Neuronal stem cell (in vitro differentiated cells): ENCODE data around the gene NUDT1.
A peak's percentile ranks its signal among the peaks of the same experiment; 100 is the strongest.

ENCODE experiments used
- DNase-seq: peaks from one replicate; pipeline ENCODE4 v3.0.0-alpha.2; 2013; ENCODE audit warnings: low spot score
- H2AFZ ChIP-seq: one replicate; pipeline ENCODE4 v1.6.1; 2013; ENCODE audit warnings: mild to moderate bottlenecking, low read length, inconsistent platforms
- H2AK5ac ChIP-seq: 2 replicates; pipeline ENCODE4 v1.6.1; 2013; ENCODE audit warnings: low read depth, mild to moderate bottlenecking, inconsistent platforms, low read length, moderate library complexity, mixed read lengths
- H2BK120ac ChIP-seq: 2 replicates; pipeline ENCODE4 v1.6.1; 2013; ENCODE audit warnings: low read depth, mild to moderate bottlenecking, inconsistent platforms, low read length, moderate library complexity, mixed read lengths
- H2BK12ac ChIP-seq: one replicate; pipeline ENCODE4 v1.6.1; 2013; ENCODE audit warnings: low read length, inconsistent platforms
- H2BK15ac ChIP-seq: 2 replicates; pipeline ENCODE4 v1.6.1; 2013; ENCODE audit warnings: mild to moderate bottlenecking, low read length, inconsistent platforms, mixed read lengths
- H2BK5ac ChIP-seq: one replicate; pipeline ENCODE4 v1.6.1; 2013; ENCODE audit warnings: inconsistent platforms, mild to moderate bottlenecking, low read length, moderate library complexity
- H3K14ac ChIP-seq: one replicate; pipeline ENCODE4 v1.6.1; 2013; ENCODE audit warnings: low read length, inconsistent platforms
- H3K18ac ChIP-seq: 2 replicates; pipeline ENCODE4 v1.6.1; 2013; ENCODE audit warnings: low read length, inconsistent platforms
- H3K23ac ChIP-seq: 2 replicates; pipeline ENCODE4 v1.6.1; 2013; ENCODE audit warnings: low read depth, mild to moderate bottlenecking, mixed read lengths, low read length, inconsistent platforms; ENCODE audit not compliant: poor library complexity
- H3K27ac ChIP-seq: replicated peaks from 3 replicates; pipeline ENCODE4 v1.5.1; 2013; ENCODE audit warnings: low read length, inconsistent platforms
- H3K27me3 ChIP-seq, 3 experiments: 2 replicates each; pipeline ENCODE4 v1.6.1; 2013; ENCODE audit warnings: low read length in 3 of 3, mild to moderate bottlenecking in 2 of 3, inconsistent platforms in 1 of 3, low read depth in 1 of 3, mixed read lengths in 1 of 3, moderate library complexity in 1 of 3; ENCODE audit not compliant: control insufficient read depth in 3 of 3, insufficient read depth in 3 of 3
- H3K36me3 ChIP-seq, 2 donors: replicated peaks in 1 of 2; 2 replicates each; pipeline ENCODE4 v1.6.1; 2013; ENCODE audit warnings: low read length in 2 of 2; ENCODE audit not compliant: control insufficient read depth in 2 of 2, insufficient read depth in 2 of 2
- H3K4ac ChIP-seq: 2 replicates; pipeline ENCODE4 v1.6.1; 2013; ENCODE audit warnings: inconsistent platforms, mild to moderate bottlenecking, low read length, moderate library complexity
- H3K4me1 ChIP-seq, 2 donors: 1 replicate in 1 of 2; 2 replicates in 1 of 2; pipeline ENCODE4 v1.6.1; 2013; ENCODE audit warnings: low read length in 2 of 2, low read depth in 1 of 2; ENCODE audit not compliant: control insufficient read depth in 2 of 2, insufficient read depth in 1 of 2
- H3K4me2 ChIP-seq: one replicate; pipeline ENCODE4 v1.6.1; 2013; ENCODE audit warnings: mild to moderate bottlenecking, low read length, inconsistent platforms; ENCODE audit not compliant: insufficient read depth, poor library complexity, severe bottlenecking
- H3K4me3 ChIP-seq, 2 donors: 2 replicates each; pipeline ENCODE4 v1.5.1; 2013; ENCODE audit warnings: low read length in 2 of 2, mild to moderate bottlenecking in 2 of 2, inconsistent platforms in 1 of 2, moderate library complexity in 1 of 2
- H3K79me1 ChIP-seq: one replicate; pipeline ENCODE4 v1.6.1; 2013; ENCODE audit warnings: low read depth, mild to moderate bottlenecking, inconsistent platforms, low read length, moderate library complexity
- H3K9ac ChIP-seq: one replicate; pipeline ENCODE4 v1.6.1; 2013; ENCODE audit warnings: mild to moderate bottlenecking, low read depth, low read length, inconsistent platforms; ENCODE audit not compliant: poor library complexity
- H3K9me3 ChIP-seq, 2 donors: replicated peaks in 1 of 2; 2 replicates each; pipeline versions ENCODE3 to v1.6.1; 2013; ENCODE audit warnings: low read length in 2 of 2, mild to moderate bottlenecking in 2 of 2, inconsistent platforms in 1 of 2, low read depth in 1 of 2, mixed read lengths in 1 of 2, moderate library complexity in 1 of 2; ENCODE audit not compliant: control insufficient read depth in 2 of 2, insufficient read depth in 1 of 2
- H4K8ac ChIP-seq: one replicate; pipeline ENCODE4 v1.6.1; 2013; ENCODE audit warnings: low read depth, mild to moderate bottlenecking, inconsistent platforms, low read length, moderate library complexity
- H4K91ac ChIP-seq: one replicate; pipeline ENCODE4 v1.6.1; 2013; ENCODE audit warnings: low read length, low read depth, mild to moderate bottlenecking, inconsistent platforms; ENCODE audit not compliant: poor library complexity
- WGBS, 2 donors: extraction: QIAGEN DNeasy Blood & Tissue Kit; methylation state at CpG; one replicate each; pipeline ENCODE4 v1.1.7; 2013; ENCODE audit warnings: missing lambda C conversion rate in 2 of 2, mixed read lengths in 1 of 2; ENCODE audit not compliant: insufficient read length in 2 of 2, insufficient replicate concordance in 1 of 2; ENCODE audit errors: extremely low coverage in 2 of 2; 5-methylcytosine and 5-hydroxymethylcytosine counted together

NUDT1 gene

GRCh38 chr7:2251841-2252771 lies 10.1 kb downstream of the NUDT1 start:
- Histone ChIP-seq H4K8ac (no peak overlapping the region), H2BK15ac (no peak overlapping the region), H3K4me2 (no peak overlapping the region), H2BK12ac (peak overlapping the region; percentile 41), H3K9me3 (peaks cover 0 to 2% of the 10 kb centered on the region in 2 donors), H3K14ac (peak overlapping the region; percentile 21), H3K4me3 (no peak overlapping the region), H3K23ac (peak overlapping the region; percentile 80), H2BK5ac (peak overlapping the region; percentile 93), H2AFZ (no peak overlapping the region), H3K79me1 (peaks cover 6% of the 10 kb centered on the region), H3K4me1 (peaks cover 0 to 2% of the 10 kb centered on the region in 2 donors), H4K91ac (no peak overlapping the region), H2AK5ac (no peak overlapping the region), H2BK120ac (no peak overlapping the region), H3K27me3 (no peaks in the 10 kb centered on the region), H3K27ac (no peak overlapping the region), H3K36me3 (peaks cover 21 to 62% of the 10 kb centered on the region in 2 donors), H3K4ac (no peak overlapping the region), H3K18ac (peak overlapping the region; percentile 83), H3K9ac (peak overlapping the region; percentile 44)
- no peak for DNase-seq
- no CpG with 5 or more reads among the region's 24 CpGs for WGBS, 2 donors

- H3K27me3 ChIP-seq, result no peaks in the 10 kb centered on the region
- H3K36me3 ChIP-seq, result peaks cover 24 to 69% of the 10 kb centered on the region in 2 donors
- no peak overlapping the region for H3K4me3 ChIP-seq
- no peak overlapping the region for H3K27ac ChIP-seq
- no CpG with 5 or more reads among the region's 9 CpGs for WGBS, 2 donors
- H3K4ac ChIP-seq, result no peak overlapping the region
- no peak overlapping the region for H2BK12ac ChIP-seq
- H2AK5ac ChIP-seq, result peak overlapping the region; percentile 75
- H3K4me2 ChIP-seq, result no peak overlapping the region
- no peak overlapping the region for H2AFZ ChIP-seq
- H3K23ac ChIP-seq, result peak overlapping the region; percentile 89
- no peak overlapping the region for H3K14ac ChIP-seq
- H3K79me1 ChIP-seq, result peaks cover 6% of the 10 kb centered on the region
- H2BK15ac ChIP-seq, result no peak overlapping the region
- no peaks in the 10 kb centered on the region for H3K4me1 ChIP-seq
- no peak overlapping the region for H3K9ac ChIP-seq
- DNase-seq, result no peak
- no peak overlapping the region for H3K18ac ChIP-seq
- H4K8ac ChIP-seq, result no peak overlapping the region
- H2BK120ac ChIP-seq, result no peak overlapping the region
- peak overlapping the region; percentile 22 for H2BK5ac ChIP-seq
- H3K9me3 ChIP-seq, result peaks cover 0 to 2% of the 10 kb centered on the region in 2 donors
- H4K91ac ChIP-seq, result no peak overlapping the region
Measured at GRCh38 chr7:2253021-2253420, 11.0 kb downstream of the NUDT1 start.

GRCh38 chr7:2253525-2254244 lies 11.7 kb downstream of the NUDT1 start:
- Histone ChIP-seq H3K79me1 (peaks cover 6% of the 10 kb centered on the region), H2BK12ac (no peak overlapping the region), H3K9me3 (peaks cover 0 to 2% of the 10 kb centered on the region in 2 donors), H2BK5ac (peak overlapping the region; percentile 22), H2AFZ (no peak overlapping the region), H3K14ac (no peak overlapping the region), H3K4me3 (no peak overlapping the region), H3K4ac (peak overlapping the region; percentile 5), H3K4me1 (no peaks in the 10 kb centered on the region), H2BK15ac (no peak overlapping the region), H3K27me3 (no peaks in the 10 kb centered on the region), H3K18ac (peak overlapping the region; percentile 64), H3K27ac (no peak overlapping the region), H3K36me3 (peaks cover 24 to 75% of the 10 kb centered on the region in 2 donors), H4K91ac (no peak overlapping the region), H4K8ac (no peak overlapping the region), H3K23ac (peak overlapping the region; percentile 89), H3K4me2 (no peak overlapping the region), H2AK5ac (peak overlapping the region; percentile 75), H2BK120ac (no peak overlapping the region), H3K9ac (no peak overlapping the region)
- WGBS, 2 donors, result no CpG with 5 or more reads among the region's 32 CpGs
- DNase-seq, result no peak
